Prostate gland (tissue), 2 donors: ENCODE data around the gene SEL1L3.

Experiments used
- CTCF ChIP-seq, 4 experiments: fragments of 200-600 bp in 2 of 4; fragments of 450-650 bp in 2 of 4; sonication (generic) in 2 of 4; IDR thresholded peaks; 1 replicate in 3 of 4; 2 replicates in 1 of 4; pipeline ENCODE4 v1.5.1; 2016 to 2019; ENCODE audit warnings: antibody characterized with exemption in 4 of 4, mild to moderate bottlenecking in 2 of 4, moderate library complexity in 2 of 4
- POLR2A ChIP-seq: fragments of 450-650 bp; IDR thresholded peaks from one replicate; pipeline ENCODE4 v1.6.1; 2016; ENCODE audit warnings: antibody characterized with exemption, mild to moderate bottlenecking

GRCh38 chr4:25843340-25844097, 19.3 kb downstream of the SEL1L3 start:
- no peak for TF ChIP-seq POLR2A
- no peak for TF ChIP-seq CTCF (IDR thresholded peaks at IDR 0.05)
